KMS-11 (cell line): ENCODE results near the gene PIP4K2A.

ENCODE experiments used
- H2AFZ ChIP-seq: fragments of 200-600 bp; sonication (generic); 2 replicates; pipeline ENCODE4 v1.6.1; 2016; ENCODE audit warnings: antibody characterized with exemption, mixed run types, low read depth
- H3K27ac ChIP-seq: fragments of 200-600 bp; sonication (generic); 2 replicates; pipeline ENCODE4 v1.6.1; 2016; ENCODE audit warnings: mild to moderate bottlenecking, mixed run types
- H3K27me3 ChIP-seq: fragments of 200-600 bp; sonication (generic); 2 replicates; pipeline ENCODE4 v1.6.1; 2017; ENCODE audit warnings: mild to moderate bottlenecking, low read depth, mixed run types, moderate library complexity; ENCODE audit not compliant: insufficient read depth
- H3K36me3 ChIP-seq: fragments of 200-600 bp; sonication (generic); 2 replicates; pipeline ENCODE4 v1.6.1; 2017; ENCODE audit warnings: mild to moderate bottlenecking, mixed run types; ENCODE audit not compliant: insufficient read depth
- H3K4me1 ChIP-seq: fragments of 200-600 bp; sonication (generic); 2 replicates; pipeline ENCODE4 v1.6.1; 2016; ENCODE audit warnings: mild to moderate bottlenecking, low read depth, mixed run types; ENCODE audit not compliant: poor library complexity, severe bottlenecking
- H3K4me2 ChIP-seq: fragments of 200-600 bp; sonication (generic); 2 replicates; pipeline ENCODE4 v1.7.0; 2016; ENCODE audit warnings: mild to moderate bottlenecking, mixed run types
- H3K4me3 ChIP-seq: fragments of 200-600 bp; sonication (generic); IDR thresholded peaks from 2 replicates; pipeline ENCODE4 v1.6.1; 2017; ENCODE audit warnings: low read depth, low read length, mixed read lengths; ENCODE audit not compliant: insufficient read depth
- H3K79me2 ChIP-seq: fragments of 200-600 bp; sonication (generic); 2 replicates; pipeline ENCODE4 v1.6.1; 2016; ENCODE audit warnings: low read depth, mixed run types; ENCODE audit not compliant: insufficient read depth
- H3K9ac ChIP-seq: fragments of 200-600 bp; sonication (generic); 2 replicates; pipeline ENCODE4 v1.6.1; 2016; ENCODE audit warnings: mild to moderate bottlenecking, mixed run types
- H4K20me1 ChIP-seq: fragments of 200-600 bp; sonication (generic); 2 replicates; pipeline ENCODE4 v1.6.1; 2016; ENCODE audit warnings: mild to moderate bottlenecking, mixed run types; ENCODE audit not compliant: insufficient read depth
- TF ChIP-seq, protein P1 (sequence below): fragments of 200-600 bp; sonication (generic); conservative IDR thresholded peaks from 2 replicates; pipeline ENCODE4 v1.6.1; 2017; ENCODE audit warnings: low read depth, mild to moderate bottlenecking, antibody characterized with exemption, low read length, moderate library complexity, mixed read lengths

PIP4K2A gene

DNA sequence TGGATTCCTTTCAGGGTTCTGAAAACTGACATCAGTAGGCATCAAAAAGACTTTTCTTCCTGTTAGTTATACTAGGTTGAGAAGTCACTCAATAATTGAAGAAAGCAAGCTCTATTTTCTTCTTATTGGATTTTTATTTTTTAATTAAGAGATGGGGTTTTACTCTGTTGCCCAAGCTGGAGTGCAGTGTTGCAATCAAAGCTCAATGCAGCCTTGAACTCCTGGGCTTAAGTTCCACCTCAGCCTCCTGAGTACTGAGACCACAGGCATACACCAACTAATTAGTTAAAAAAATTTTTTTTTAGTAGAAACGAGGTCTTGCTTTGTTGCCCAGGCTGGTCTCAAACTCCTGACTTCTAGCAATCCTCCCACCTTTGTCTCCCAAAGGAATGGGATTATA is 28.0 kb downstream of the PIP4K2A start:
- H2AFZ ChIP-seq = no peak overlapping the region
- H3K4me1 ChIP-seq = peaks cover 77% of the 10 kb centered on the region
- no peak overlapping the region for H3K4me3 ChIP-seq
- H3K9ac ChIP-seq = no peak overlapping the region
- H3K36me3 ChIP-seq = no peaks in the 10 kb centered on the region
- TF ChIP-seq, protein P1, sequence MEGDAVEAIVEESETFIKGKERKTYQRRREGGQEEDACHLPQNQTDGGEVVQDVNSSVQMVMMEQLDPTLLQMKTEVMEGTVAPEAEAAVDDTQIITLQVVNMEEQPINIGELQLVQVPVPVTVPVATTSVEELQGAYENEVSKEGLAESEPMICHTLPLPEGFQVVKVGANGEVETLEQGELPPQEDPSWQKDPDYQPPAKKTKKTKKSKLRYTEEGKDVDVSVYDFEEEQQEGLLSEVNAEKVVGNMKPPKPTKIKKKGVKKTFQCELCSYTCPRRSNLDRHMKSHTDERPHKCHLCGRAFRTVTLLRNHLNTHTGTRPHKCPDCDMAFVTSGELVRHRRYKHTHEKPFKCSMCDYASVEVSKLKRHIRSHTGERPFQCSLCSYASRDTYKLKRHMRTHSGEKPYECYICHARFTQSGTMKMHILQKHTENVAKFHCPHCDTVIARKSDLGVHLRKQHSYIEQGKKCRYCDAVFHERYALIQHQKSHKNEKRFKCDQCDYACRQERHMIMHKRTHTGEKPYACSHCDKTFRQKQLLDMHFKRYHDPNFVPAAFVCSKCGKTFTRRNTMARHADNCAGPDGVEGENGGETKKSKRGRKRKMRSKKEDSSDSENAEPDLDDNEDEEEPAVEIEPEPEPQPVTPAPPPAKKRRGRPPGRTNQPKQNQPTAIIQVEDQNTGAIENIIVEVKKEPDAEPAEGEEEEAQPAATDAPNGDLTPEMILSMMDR = no peak
- H3K27ac ChIP-seq = peak overlapping the region; percentile 96; the same call in 1 of the 2 replicates
- no peaks in the 10 kb centered on the region for H3K27me3 ChIP-seq
- H3K79me2 ChIP-seq = peaks cover 68% of the 10 kb centered on the region
- H4K20me1 ChIP-seq = no peaks in the 10 kb centered on the region
- peak overlapping the region; percentile 88 for H3K4me2 ChIP-seq

- H3K36me3 ChIP-seq = no peaks in the 10 kb centered on the region
- H3K9ac ChIP-seq = no peak overlapping the region
- peaks cover 79% of the 10 kb centered on the region for H3K4me1 ChIP-seq
- TF ChIP-seq, protein P1 = no peak
- no peaks in the 10 kb centered on the region for H4K20me1 ChIP-seq
- H3K79me2 ChIP-seq = peaks cover 69% of the 10 kb centered on the region
- peak overlapping the region; percentile 88 for H3K4me2 ChIP-seq
- H3K27me3 ChIP-seq = no peaks in the 10 kb centered on the region
- no peak overlapping the region for H3K4me3 ChIP-seq
- H3K27ac ChIP-seq = peak overlapping the region; percentile 96; the same call in 1 of the 2 replicates
- H2AFZ ChIP-seq = no peak overlapping the region
Observed at GRCh38 chr10:22685926-22686325, 28.5 kb downstream of the PIP4K2A start.

GRCh38 chr10:22684699-22685098 is 29.7 kb downstream of the PIP4K2A start:
- H3K9ac ChIP-seq = peak overlapping the region; percentile 75; the same call in 1 of the 2 replicates
- H3K4me3 ChIP-seq = no peak overlapping the region
- H3K27ac ChIP-seq = peak overlapping the region; percentile 96
- H4K20me1 ChIP-seq = no peaks in the 10 kb centered on the region
- H3K4me2 ChIP-seq = peak overlapping the region; percentile 88
- H3K79me2 ChIP-seq = peaks cover 71% of the 10 kb centered on the region
- H3K36me3 ChIP-seq = no peaks in the 10 kb centered on the region
- H2AFZ ChIP-seq = no peak overlapping the region
- H3K4me1 ChIP-seq = peaks cover 91% of the 10 kb centered on the region
- TF ChIP-seq, protein P1 = no peak
- H3K27me3 ChIP-seq = no peaks in the 10 kb centered on the region

- Histone ChIP-seq H3K9ac (peak overlapping the region; percentile 75), H3K27ac (peak overlapping the region; percentile 96), H3K79me2 (peaks cover 71% of the 10 kb centered on the region), H3K36me3 (no peaks in the 10 kb centered on the region), H3K4me3 (no peak overlapping the region), H3K4me2 (peak overlapping the region; percentile 88), H3K27me3 (no peaks in the 10 kb centered on the region), H4K20me1 (no peaks in the 10 kb centered on the region), H2AFZ (no peak overlapping the region), H3K4me1 (peaks cover 98% of the 10 kb centered on the region)
- TF ChIP-seq, protein P1 = no peak
Observed at GRCh38 chr10:22683140-22683389, 31.3 kb downstream of the PIP4K2A start.
